Measurements from ENCODE around the gene SH3PXD2A.
A peak's percentile ranks its signal among the peaks of the same experiment; 100 is the strongest.
"Not testable (repeated sequence)": the region's sequence is repeated elsewhere in the genome, so short reads cannot be mapped to it uniquely, and the experiment has no call there.

Gene SH3PXD2A

GRCh38 chr10:103833731-103834365, 21.5 kb downstream of the SH3PXD2A start:
- peak; percentile 83 for DNase-seq

GRCh38 chr10:103832806-103833205, 22.6 kb downstream of the SH3PXD2A start:
- DNase-seq, result no peak

- DNase-seq, result no peak
Measured at GRCh38 chr10:103829838-103830465, 25.4 kb downstream of the SH3PXD2A start.

GRCh38 chr10:103829278-103829677, 26.1 kb downstream of the SH3PXD2A start:
- no peak for DNase-seq

- no peak for DNase-seq
Measured at GRCh38 chr10:103828587-103829197, 26.7 kb downstream of the SH3PXD2A start.

- no peak for DNase-seq
Measured at GRCh38 chr10:103828107-103828506, 27.3 kb downstream of the SH3PXD2A start.

- DNase-seq, result no peak
Measured at GRCh38 chr10:103826885-103827284, 28.5 kb downstream of the SH3PXD2A start.

- DNase-seq, result no peak
Measured at GRCh38 chr10:103824281-103824680, 31.1 kb downstream of the SH3PXD2A start.

GRCh38 chr10:103823706-103824272, 31.6 kb downstream of the SH3PXD2A start:
- DNase-seq, result no peak

GRCh38 chr10:103822800-103823199, 32.6 kb downstream of the SH3PXD2A start:
- no peak for DNase-seq

GRCh38 chr10:103822107-103822716, 33.2 kb downstream of the SH3PXD2A start:
- no peak for DNase-seq

- DNase-seq, result no peak
Measured at GRCh38 chr10:103820101-103821062, 35.0 kb downstream of the SH3PXD2A start.

- no peak for DNase-seq
Measured at GRCh38 chr10:103819493-103819892, 35.9 kb downstream of the SH3PXD2A start.

- DNase-seq, result no peak
Measured at GRCh38 chr10:103818765-103819374, 36.5 kb downstream of the SH3PXD2A start.

GRCh38 chr10:103818105-103818504, 37.3 kb downstream of the SH3PXD2A start:
- no peak for DNase-seq

GRCh38 chr10:103816431-103816830, 38.9 kb downstream of the SH3PXD2A start:
- DNase-seq, result no peak

- DNase-seq, result no peak
Measured at GRCh38 chr10:103814626-103815370, 40.6 kb downstream of the SH3PXD2A start.

- DNase-seq, result no peak
Measured at GRCh38 chr10:103814105-103814504, 41.3 kb downstream of the SH3PXD2A start.

GRCh38 chr10:103813312-103813711, 42.1 kb downstream of the SH3PXD2A start:
- DNase-seq, result not testable (repeated sequence)

GRCh38 chr10:103812432-103812831, 42.9 kb downstream of the SH3PXD2A start:
- no peak for DNase-seq

GRCh38 chr10:103812004-103812403, 43.4 kb downstream of the SH3PXD2A start:
- no peak for DNase-seq
